ENCODE data around the gene TRPM1.

Gene TRPM1

GRCh38 chr15:30978328-30978727 is 123.2 kb downstream of the TRPM1 start:
- no peak for DNase-seq

- DNase-seq = no peak
Observed at GRCh38 chr15:30974112-30974511, 127.4 kb downstream of the TRPM1 start.

- peak in 9 of 56 donors; percentile 18 to 52 (median 42) for DNase-seq
Observed at GRCh38 chr15:30973379-30973778, 128.1 kb downstream of the TRPM1 start.

- no peak for DNase-seq
Observed at GRCh38 chr15:30969724-30970123, 131.8 kb downstream of the TRPM1 start.

- no peak for DNase-seq
Observed at GRCh38 chr15:30963681-30964080, 137.8 kb downstream of the TRPM1 start.

GRCh38 chr15:30962659-30963058 is 138.9 kb downstream of the TRPM1 start:
- DNase-seq = no peak

GRCh38 chr15:30962079-30962478 is 139.4 kb downstream of the TRPM1 start:
- DNase-seq = peak in 2 of 56 donors; percentile 12 to 15

GRCh38 chr15:30958219-30958618 is 143.3 kb downstream of the TRPM1 start:
- DNase-seq = no peak

- DNase-seq = no peak
Observed at GRCh38 chr15:30956216-30957124, 145.1 kb downstream of the TRPM1 start.

GRCh38 chr15:30954674-30955073 is 146.9 kb downstream of the TRPM1 start:
- DNase-seq = no peak

GRCh38 chr15:30953731-30954378 is 147.7 kb downstream of the TRPM1 start:
- no peak for DNase-seq

- DNase-seq = no peak
Observed at GRCh38 chr15:30953183-30953582, 148.3 kb downstream of the TRPM1 start.
